Neural cell (in vitro differentiated cells): ENCODE data around the gene MSLN. TPM values are rescaled to one million over a fixed set of nuclear protein-coding genes. Genes with fewer than 3 reads are reported as not detected.
A peak's percentile ranks its signal among the peaks of the same experiment; 100 is the strongest.

Experiments
- H2AFZ ChIP-seq: fragments of 200-600, 300-800 bp; sonication (generic), shearing (Covaris generic); 2 replicates; pipeline ENCODE4 v1.6.0; 2014; ENCODE audit warnings: low read depth, mild to moderate bottlenecking, antibody characterized with exemption, low read length, moderate library complexity
- H3F3A ChIP-seq: fragments of 200-600 bp; shearing (Covaris generic); 2 replicates; pipeline ENCODE4 v1.6.1; 2016; ENCODE audit warnings: mild to moderate bottlenecking, moderate library complexity, mixed read lengths, antibody characterized with exemption, low read length; ENCODE audit not compliant: insufficient read depth, poor library complexity, severe bottlenecking
- H3K27ac ChIP-seq: fragments of 200-600, 300-800 bp; sonication (generic), shearing (Covaris generic); 2 replicates; pipeline ENCODE4 v1.5.1; 2014; ENCODE audit warnings: mild to moderate bottlenecking, low read length, moderate library complexity
- H3K27me3 ChIP-seq: fragments of 300-800, 200-600 bp; sonication (generic), shearing (Covaris generic); 2 replicates; pipeline ENCODE4 v1.6.0; 2014; ENCODE audit warnings: mild to moderate bottlenecking, low read depth, low read length, moderate library complexity; ENCODE audit not compliant: insufficient read depth
- H3K36me3 ChIP-seq: fragments of 300-800, 200-600 bp; sonication (generic), shearing (Covaris generic); 2 replicates; pipeline ENCODE4 v1.5.1; 2014; ENCODE audit warnings: mild to moderate bottlenecking, antibody characterized with exemption, low read length, moderate library complexity; ENCODE audit not compliant: insufficient read depth
- H3K4me2 ChIP-seq: fragments of 300-800, 200-600 bp; sonication (generic), shearing (Covaris generic); 2 replicates; pipeline ENCODE4 v1.6.0; 2014; ENCODE audit warnings: mild to moderate bottlenecking, low read length
- H3K4me3 ChIP-seq: fragments of 300-800, 200-600 bp; sonication (generic), shearing (Covaris generic); 2 replicates; pipeline ENCODE4 v1.5.1; 2014; ENCODE audit warnings: mild to moderate bottlenecking, low read length, moderate library complexity
- H3K79me2 ChIP-seq: fragments of 200-600 bp; shearing (Covaris generic); replicated peaks from 2 replicates; pipeline ENCODE4 v1.6.0; 2014; ENCODE audit warnings: mild to moderate bottlenecking, low read length, moderate library complexity; ENCODE audit not compliant: insufficient read depth
- H3K9ac ChIP-seq: fragments of 300-800, 200-600 bp; sonication (generic), shearing (Covaris generic); 2 replicates; pipeline ENCODE4 v1.6.1; 2016; ENCODE audit warnings: mild to moderate bottlenecking, low read length, mixed read lengths
- H3K9me2 ChIP-seq: fragments of 200-600 bp; shearing (Covaris generic); 2 replicates; pipeline ENCODE4 v1.6.1; 2016; ENCODE audit warnings: mild to moderate bottlenecking, low read length, mixed read lengths; ENCODE audit not compliant: insufficient read depth
- H3K9me3 ChIP-seq: fragments of 200-600, 300-800 bp; sonication (generic), shearing (Covaris generic); 2 replicates; pipeline ENCODE4 v1.6.1; 2016; ENCODE audit warnings: mild to moderate bottlenecking, mixed run types, low read length, moderate library complexity, mixed read lengths
- H4K20me1 ChIP-seq: fragments of 200-600 bp; shearing (Covaris generic); 2 replicates; pipeline ENCODE4 v1.6.1; 2016; ENCODE audit warnings: mild to moderate bottlenecking, mixed run types; ENCODE audit not compliant: insufficient read depth
- EP300 ChIP-seq: fragments of 450-650 bp; conservative IDR thresholded peaks from 2 replicates; pipeline ENCODE4 v1.6.1; 2014; ENCODE audit warnings: antibody characterized with exemption, mild to moderate bottlenecking, moderate library complexity; ENCODE audit not compliant: poor library complexity, severe bottlenecking
- EZH2 ChIP-seq: fragments of 200-600, 300-800 bp; shearing (Covaris generic), sonication (generic); IDR thresholded peaks from 2 replicates; pipeline ENCODE4 v1.6.1; 2014; ENCODE audit warnings: antibody characterized with exemption, low read length, borderline replicate concordance, mild to moderate bottlenecking; ENCODE audit not compliant: insufficient read depth, poor library complexity, severe bottlenecking
- MXI1 ChIP-seq: fragments of 450-650 bp; conservative IDR thresholded peaks from 2 replicates; pipeline ENCODE4 v1.6.1; 2014; ENCODE audit warnings: antibody characterized with exemption, mild to moderate bottlenecking; ENCODE audit not compliant: poor library complexity, severe bottlenecking
- POLR2AphosphoS5 ChIP-seq: IDR thresholded peaks from 2 replicates; pipeline ENCODE4 v1.6.1; 2012
- RAD21 ChIP-seq: fragments of 450-650 bp; conservative IDR thresholded peaks from 2 replicates; pipeline ENCODE4 v1.6.1; 2014; ENCODE audit warnings: antibody characterized with exemption, mild to moderate bottlenecking, moderate library complexity
- SMC3 ChIP-seq: fragments of 450-650 bp; conservative IDR thresholded peaks from 2 replicates; pipeline ENCODE4 v1.6.1; 2014; ENCODE audit warnings: antibody characterized with exemption, mild to moderate bottlenecking, moderate library complexity; ENCODE audit not compliant: poor library complexity
- TAF1 ChIP-seq: IDR thresholded peaks from 2 replicates; pipeline ENCODE4 v1.6.1; 2012; ENCODE audit warnings: low read depth
- polyA plus RNA-seq: library from polyadenylated mRNA; depleted of rRNA; stranded (reverse); fragments of >200 nt; gene quantifications from 2 replicates; pipeline ENCODE4 v1.2.3, GENCODE V29; 2014
- TF ChIP-seq, protein P1 (sequence below): IDR thresholded peaks from 2 replicates; pipeline ENCODE4 v1.6.1; 2012; ENCODE audit warnings: borderline replicate concordance
- TF ChIP-seq, protein P2 (sequence below): fragments of 450-650 bp; IDR thresholded peaks from 2 replicates; pipeline ENCODE4 v1.5.1; 2014; ENCODE audit warnings: antibody characterized with exemption, mild to moderate bottlenecking, moderate library complexity; ENCODE audit not compliant: poor library complexity, severe bottlenecking

The MSLN gene
- polyA plus RNA-seq, 1 donor from 2014 or later = 0.63 TPM

DNA sequence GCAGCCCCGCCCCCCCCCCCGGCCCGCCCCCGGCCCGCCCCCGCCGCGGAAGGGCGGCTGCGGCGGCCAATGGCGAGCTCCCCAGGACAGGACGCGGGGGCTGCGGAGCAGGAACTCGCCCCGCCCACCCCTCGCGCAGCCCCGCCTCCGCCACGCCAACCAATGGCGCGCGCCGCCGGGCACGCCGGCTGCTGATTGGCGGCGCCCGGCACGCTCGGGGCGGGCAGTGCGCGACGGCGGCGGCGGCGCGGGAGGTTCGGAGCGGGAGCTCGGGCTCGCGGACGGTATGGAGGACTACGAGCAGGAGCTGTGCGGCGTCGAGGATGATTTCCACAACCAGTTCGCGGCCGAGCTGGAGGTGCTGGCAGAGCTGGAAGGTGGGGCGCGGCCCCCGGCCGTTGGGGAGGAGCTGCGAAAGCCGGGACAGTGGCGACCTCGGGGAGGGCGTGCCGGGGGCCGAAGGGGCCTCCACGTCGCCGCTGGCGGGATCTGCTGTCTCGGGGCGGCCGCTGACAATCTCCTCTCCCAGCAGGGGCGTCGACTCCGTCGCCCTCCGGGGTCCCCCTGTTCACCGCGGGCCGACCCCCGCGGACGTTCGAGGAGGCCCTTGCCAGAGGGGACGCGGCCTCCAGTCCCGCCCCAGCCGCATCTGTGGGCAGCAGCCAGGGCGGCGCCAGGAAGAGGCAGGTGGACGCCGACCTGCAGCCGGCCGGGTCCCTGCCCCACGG, 28.0 kb downstream of the MSLN start, which contains the start of gene CHTF18 (continued):
- TF ChIP-seq EP300 (peak; percentile 64), RAD21 (peak; percentile 30)

DNA sequence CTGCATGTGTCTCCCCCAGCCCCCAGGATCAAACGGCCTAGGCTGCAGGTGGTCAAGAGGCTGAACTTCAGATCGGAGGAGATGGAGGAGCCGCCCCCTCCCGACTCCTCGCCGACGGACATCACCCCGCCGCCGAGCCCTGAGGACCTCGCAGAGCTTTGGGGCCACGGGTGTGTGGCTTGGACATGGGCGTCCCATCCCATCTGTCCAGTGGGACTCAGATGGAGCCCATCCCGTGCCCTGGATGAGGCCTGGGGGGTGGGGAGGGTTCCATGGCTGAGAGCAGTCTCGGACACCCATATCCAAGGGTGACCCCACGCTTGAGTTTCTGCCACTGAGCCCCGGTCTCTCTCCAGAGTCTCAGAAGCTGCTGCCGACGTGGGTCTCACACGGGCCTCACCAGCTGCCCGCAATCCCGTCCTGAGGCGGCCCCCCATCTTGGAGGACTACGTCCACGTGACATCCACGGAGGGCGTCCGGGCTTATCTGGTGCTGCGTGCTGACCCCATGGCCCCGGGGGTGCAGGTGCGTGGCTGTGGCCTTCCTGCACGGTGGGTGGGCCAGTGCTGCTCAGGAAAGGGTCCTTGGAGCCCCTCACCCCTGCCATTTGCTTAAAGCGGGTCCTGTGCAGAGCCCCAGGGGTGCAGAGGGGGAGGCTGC, 28.8 kb downstream of the MSLN start:
- Histone ChIP-seq H2AFZ (no peak overlapping the region), H3K79me2 (peaks cover 9% of the 10 kb centered on the region), H3K4me3 (peak overlapping the region; percentile 95), H3K9ac (peak overlapping the region; percentile 70), H3F3A (no peaks in the 10 kb centered on the region), H3K36me3 (no peaks in the 10 kb centered on the region), H3K4me2 (peak overlapping the region; percentile 78), H3K9me2 (no peaks in the 10 kb centered on the region), H4K20me1 (no peaks in the 10 kb centered on the region), H3K9me3 (no peaks in the 10 kb centered on the region), H3K27ac (no peak overlapping the region), H3K27me3 (no peaks in the 10 kb centered on the region)
- TF ChIP-seq, protein P1, sequence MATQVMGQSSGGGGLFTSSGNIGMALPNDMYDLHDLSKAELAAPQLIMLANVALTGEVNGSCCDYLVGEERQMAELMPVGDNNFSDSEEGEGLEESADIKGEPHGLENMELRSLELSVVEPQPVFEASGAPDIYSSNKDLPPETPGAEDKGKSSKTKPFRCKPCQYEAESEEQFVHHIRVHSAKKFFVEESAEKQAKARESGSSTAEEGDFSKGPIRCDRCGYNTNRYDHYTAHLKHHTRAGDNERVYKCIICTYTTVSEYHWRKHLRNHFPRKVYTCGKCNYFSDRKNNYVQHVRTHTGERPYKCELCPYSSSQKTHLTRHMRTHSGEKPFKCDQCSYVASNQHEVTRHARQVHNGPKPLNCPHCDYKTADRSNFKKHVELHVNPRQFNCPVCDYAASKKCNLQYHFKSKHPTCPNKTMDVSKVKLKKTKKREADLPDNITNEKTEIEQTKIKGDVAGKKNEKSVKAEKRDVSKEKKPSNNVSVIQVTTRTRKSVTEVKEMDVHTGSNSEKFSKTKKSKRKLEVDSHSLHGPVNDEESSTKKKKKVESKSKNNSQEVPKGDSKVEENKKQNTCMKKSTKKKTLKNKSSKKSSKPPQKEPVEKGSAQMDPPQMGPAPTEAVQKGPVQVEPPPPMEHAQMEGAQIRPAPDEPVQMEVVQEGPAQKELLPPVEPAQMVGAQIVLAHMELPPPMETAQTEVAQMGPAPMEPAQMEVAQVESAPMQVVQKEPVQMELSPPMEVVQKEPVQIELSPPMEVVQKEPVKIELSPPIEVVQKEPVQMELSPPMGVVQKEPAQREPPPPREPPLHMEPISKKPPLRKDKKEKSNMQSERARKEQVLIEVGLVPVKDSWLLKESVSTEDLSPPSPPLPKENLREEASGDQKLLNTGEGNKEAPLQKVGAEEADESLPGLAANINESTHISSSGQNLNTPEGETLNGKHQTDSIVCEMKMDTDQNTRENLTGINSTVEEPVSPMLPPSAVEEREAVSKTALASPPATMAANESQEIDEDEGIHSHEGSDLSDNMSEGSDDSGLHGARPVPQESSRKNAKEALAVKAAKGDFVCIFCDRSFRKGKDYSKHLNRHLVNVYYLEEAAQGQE = no peak
- no peak for TF ChIP-seq POLR2AphosphoS5
- TF ChIP-seq RAD21 = no peak
- no peak for TF ChIP-seq EP300
- no peak for TF ChIP-seq MXI1
- TF ChIP-seq SMC3 = no peak
- TF ChIP-seq EZH2 = no peak
- TF ChIP-seq, protein P2, sequence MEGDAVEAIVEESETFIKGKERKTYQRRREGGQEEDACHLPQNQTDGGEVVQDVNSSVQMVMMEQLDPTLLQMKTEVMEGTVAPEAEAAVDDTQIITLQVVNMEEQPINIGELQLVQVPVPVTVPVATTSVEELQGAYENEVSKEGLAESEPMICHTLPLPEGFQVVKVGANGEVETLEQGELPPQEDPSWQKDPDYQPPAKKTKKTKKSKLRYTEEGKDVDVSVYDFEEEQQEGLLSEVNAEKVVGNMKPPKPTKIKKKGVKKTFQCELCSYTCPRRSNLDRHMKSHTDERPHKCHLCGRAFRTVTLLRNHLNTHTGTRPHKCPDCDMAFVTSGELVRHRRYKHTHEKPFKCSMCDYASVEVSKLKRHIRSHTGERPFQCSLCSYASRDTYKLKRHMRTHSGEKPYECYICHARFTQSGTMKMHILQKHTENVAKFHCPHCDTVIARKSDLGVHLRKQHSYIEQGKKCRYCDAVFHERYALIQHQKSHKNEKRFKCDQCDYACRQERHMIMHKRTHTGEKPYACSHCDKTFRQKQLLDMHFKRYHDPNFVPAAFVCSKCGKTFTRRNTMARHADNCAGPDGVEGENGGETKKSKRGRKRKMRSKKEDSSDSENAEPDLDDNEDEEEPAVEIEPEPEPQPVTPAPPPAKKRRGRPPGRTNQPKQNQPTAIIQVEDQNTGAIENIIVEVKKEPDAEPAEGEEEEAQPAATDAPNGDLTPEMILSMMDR = no peak
- no peak for TF ChIP-seq TAF1

DNA sequence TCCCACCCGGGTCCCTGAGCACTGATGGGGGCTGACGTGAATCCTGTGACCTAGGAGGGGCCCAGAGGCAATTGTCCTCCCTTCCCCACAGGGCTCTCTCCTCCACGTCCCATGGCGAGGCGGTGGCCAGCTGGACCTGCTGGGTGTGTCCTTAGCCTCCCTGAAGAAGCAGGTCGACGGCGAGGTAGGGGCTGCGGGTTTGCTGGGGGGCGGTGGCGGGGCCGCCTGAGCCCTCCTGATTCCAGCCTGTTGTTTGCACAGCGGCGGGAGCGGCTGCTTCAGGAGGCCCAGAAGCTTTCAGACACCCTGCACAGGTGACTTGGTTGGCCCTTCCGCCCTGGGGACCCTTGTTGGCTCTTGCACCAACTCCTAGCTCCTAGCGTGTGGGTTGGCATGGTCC, 29.6 kb downstream of the MSLN start:
- no peak overlapping the region for H3K4me3 ChIP-seq
- H3K9me2 ChIP-seq = no peaks in the 10 kb centered on the region
- no peak overlapping the region for H3K9ac ChIP-seq
- no peaks in the 10 kb centered on the region for H3F3A ChIP-seq
- no peak overlapping the region for H3K27ac ChIP-seq
- no peaks in the 10 kb centered on the region for H4K20me1 ChIP-seq
- peaks cover 9% of the 10 kb centered on the region for H3K79me2 ChIP-seq
- TF ChIP-seq, protein P2 = no peak
- no peak for TF ChIP-seq SMC3
- no peak for TF ChIP-seq RAD21
- TF ChIP-seq TAF1 = no peak
- TF ChIP-seq EZH2 = no peak
- no peak for TF ChIP-seq POLR2AphosphoS5
- TF ChIP-seq, protein P1 = no peak
- no peak for TF ChIP-seq EP300
- TF ChIP-seq MXI1 = no peak
- no peaks in the 10 kb centered on the region for H3K9me3 ChIP-seq
- H2AFZ ChIP-seq = no peak overlapping the region
- H3K36me3 ChIP-seq = no peaks in the 10 kb centered on the region
- no peak overlapping the region for H3K4me2 ChIP-seq
- no peaks in the 10 kb centered on the region for H3K27me3 ChIP-seq
